ENCODE measurements around the gene CTNNBIP1.

GRCh38 chr1:9815150-9815549, 94.9 kb downstream of the CTNNBIP1 start:
- TF ChIP-seq, protein P1, sequence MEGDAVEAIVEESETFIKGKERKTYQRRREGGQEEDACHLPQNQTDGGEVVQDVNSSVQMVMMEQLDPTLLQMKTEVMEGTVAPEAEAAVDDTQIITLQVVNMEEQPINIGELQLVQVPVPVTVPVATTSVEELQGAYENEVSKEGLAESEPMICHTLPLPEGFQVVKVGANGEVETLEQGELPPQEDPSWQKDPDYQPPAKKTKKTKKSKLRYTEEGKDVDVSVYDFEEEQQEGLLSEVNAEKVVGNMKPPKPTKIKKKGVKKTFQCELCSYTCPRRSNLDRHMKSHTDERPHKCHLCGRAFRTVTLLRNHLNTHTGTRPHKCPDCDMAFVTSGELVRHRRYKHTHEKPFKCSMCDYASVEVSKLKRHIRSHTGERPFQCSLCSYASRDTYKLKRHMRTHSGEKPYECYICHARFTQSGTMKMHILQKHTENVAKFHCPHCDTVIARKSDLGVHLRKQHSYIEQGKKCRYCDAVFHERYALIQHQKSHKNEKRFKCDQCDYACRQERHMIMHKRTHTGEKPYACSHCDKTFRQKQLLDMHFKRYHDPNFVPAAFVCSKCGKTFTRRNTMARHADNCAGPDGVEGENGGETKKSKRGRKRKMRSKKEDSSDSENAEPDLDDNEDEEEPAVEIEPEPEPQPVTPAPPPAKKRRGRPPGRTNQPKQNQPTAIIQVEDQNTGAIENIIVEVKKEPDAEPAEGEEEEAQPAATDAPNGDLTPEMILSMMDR (IDR thresholded peaks at IDR 0.05) = no peak
- TF ChIP-seq POLR2AphosphoS5 (IDR thresholded peaks at IDR 0.05) = no peak

All from esophagus muscularis mucosa (tissue), 3 donors.